NCI-H345 (cell line): ENCODE measurements around the gene GTF2H4.
"Not testable (repeated sequence)": the region's sequence is repeated elsewhere in the genome, so short reads cannot be mapped to it uniquely, and the experiment has no call there.

Source experiments
- DNase-seq: peaks from one replicate; lab custom pipeline; 2025; lab: John Stamatoyannopoulos, UW

Gene GTF2H4

DNA sequence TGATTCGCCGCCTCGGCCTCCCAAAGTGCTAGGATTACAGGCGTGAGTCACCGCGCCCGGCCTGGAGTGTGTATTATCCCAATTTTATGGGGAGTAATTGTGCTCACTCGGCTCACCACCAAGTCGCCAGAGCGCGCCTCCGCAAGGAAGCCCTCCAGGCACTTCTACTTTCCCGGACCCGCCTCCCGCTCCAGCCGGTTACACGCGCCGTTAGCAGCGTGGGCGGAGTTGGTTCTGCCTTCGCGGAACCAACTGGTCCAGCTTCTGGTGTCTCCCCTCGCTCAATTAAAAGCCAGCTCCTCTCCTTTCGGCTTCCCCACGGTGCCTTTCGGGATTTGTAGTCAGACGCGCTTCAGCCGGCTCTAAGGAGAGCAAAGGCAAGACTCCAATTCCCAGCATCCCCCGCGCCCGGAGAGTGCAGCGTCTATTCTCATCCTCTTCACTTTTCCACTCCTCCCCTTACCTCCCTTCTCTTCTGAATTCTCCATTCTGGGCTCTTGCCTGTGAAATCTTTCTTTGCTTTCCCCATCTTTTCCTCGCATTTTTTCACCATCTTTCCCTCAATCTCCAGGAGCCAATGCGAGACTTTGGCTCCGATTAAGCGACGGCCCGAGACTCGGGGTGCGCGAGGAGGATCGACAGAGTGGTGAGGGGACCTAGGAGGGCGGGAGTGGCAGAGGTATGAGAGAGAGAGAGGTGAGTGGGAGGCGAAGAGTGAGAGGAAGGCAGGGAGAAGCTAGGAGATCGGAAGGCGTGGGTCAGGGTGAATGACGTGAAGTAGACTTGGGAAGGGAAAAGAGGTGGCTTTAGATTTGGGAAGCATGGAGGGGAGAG, at the start of gene GTF2H4:
GTF2H4 (plus strand) TSS at position 450 of the 834 bp plus-strand sequence.
- DNase-seq = peak; percentile 99

- DNase-seq = not testable (repeated sequence)
Measured at GRCh38 chr6:30859726-30860125, 48.3 kb upstream of the GTF2H4 start.

DNA sequence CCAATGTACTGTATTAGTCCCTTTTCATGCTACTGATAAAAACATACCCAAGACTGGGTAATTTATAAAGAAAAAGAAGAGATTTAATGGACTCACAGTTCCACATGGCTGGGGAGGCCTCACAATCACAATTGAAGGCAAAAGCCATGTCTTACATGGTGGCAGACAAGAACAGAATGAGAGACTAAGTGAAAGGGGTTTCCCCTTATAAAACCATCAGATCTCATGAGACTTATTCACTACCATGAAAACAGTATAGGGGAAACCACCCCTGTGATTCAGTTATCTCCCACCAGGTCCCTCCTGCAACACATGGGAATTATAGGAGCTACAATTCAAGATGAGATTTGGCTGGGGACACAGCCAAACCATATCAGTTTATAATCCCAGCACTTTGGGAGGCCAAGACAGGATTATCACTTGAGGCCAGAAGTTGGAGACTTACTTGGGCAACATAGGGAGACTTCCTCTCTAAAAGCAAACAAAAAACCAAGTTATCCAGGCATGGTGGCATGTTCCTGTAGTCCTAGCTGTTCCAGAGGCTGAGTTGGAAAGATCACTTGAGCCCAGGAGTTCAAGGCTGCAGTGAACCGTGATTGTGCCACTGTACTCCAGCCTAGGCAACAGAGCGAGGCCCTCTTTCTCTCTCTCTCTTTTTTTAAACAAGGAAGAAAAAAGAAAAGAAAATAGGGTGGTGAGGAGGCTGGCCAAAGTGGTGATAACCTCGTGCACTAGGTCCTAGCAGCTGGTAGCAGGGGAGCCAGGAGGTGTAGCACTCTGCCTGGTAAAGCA, 46.6 kb upstream of the GTF2H4 start:
- no peak for DNase-seq

- no peak for DNase-seq
Measured at GRCh38 chr6:30862156-30862875, 45.7 kb upstream of the GTF2H4 start.

DNA sequence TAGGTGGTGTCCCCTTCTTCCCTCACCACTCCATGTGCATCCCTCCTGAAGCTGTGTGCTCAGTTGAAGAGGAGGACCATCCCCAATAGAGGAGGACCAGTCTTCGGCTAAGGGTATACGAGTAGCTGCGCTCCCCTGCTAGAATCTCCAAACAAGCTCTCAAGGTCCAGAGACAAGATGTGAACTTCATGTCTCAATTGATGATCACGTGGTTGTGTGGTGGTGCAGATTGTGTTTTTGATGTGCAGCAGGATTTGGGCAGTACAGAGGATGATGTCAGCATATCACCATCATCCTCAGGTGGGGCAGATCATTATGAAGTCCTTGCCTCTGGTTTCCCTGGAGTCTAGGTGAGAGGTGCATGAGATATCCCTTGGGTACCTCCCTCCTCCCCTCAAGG, 43.7 kb upstream of the GTF2H4 start:
- DNase-seq = no peak

DNA sequence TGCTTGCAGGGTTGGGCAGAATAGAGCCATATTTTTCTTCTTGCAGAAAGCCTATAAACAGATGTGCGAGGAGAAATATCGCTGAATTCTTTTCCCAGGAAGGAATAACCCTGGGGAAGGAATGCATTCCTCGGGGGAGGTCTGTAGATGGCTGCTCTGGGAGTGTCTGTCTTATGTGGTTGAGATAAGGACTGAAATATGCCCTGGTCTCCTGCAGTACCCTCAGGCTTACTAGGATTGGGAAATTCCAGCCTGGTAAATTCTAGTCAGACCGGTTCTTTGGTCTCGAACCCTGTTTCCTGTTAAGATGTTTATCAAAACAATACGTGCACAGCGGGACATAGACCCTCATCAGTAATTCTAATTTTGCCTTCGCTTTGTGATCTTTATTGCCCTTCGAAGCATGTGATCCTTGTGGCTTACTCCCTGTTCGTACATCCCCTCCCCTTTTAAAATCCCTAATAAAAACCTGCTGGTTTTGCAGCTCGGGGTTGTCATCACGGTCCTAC, 38.7 kb upstream of the GTF2H4 start:
- DNase-seq = not testable (repeated sequence)

- no peak for DNase-seq
Measured at GRCh38 chr6:30870546-30870945, 37.5 kb upstream of the GTF2H4 start.

- DNase-seq = no peak
Measured at GRCh38 chr6:30871592-30872183, 36.3 kb upstream of the GTF2H4 start.

GRCh38 chr6:30873137-30873640, 34.8 kb upstream of the GTF2H4 start:
- DNase-seq = no peak

GRCh38 chr6:30873795-30874194, 34.2 kb upstream of the GTF2H4 start:
- not testable (repeated sequence) for DNase-seq

DNA sequence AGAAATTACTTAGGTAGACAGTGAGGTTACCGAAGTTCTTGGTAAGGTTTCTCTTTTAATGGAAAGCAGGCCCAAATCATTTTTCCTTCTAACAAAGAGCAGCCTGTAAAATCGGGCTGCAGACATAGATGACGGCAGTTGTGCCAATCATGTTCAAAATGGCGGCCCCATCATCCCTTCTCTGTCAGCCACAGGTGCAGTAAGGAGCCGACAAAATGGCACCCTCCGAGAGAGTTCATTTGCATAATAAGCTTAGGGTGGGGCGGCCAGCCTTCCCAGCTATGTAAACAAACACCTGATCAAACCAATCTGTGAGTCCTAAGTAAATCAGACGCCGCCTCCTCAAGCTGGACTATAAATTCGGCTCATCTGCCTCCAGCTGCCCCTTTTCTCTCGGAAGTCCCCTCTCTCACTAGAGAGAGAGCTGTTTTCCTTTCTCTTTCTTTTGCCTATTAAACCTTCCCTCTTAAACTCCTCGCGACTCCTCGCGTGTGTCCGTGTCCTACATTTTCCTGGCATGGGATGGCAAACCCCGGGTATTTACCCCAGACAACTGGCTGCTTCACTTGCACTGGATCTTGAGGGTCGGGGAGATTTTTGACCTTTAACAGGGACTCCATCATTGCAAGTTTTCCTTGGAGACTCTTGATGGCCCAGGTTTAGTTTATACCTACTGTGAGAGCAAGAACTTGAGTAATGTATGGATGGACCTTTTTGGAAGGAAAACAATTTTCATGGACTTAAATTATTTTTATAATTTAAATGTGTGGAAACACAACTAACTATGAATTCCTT, 32.6 kb upstream of the GTF2H4 start:
- DNase-seq = no peak

- no peak for DNase-seq
Measured at GRCh38 chr6:30876039-30876730, 31.8 kb upstream of the GTF2H4 start.

DNA sequence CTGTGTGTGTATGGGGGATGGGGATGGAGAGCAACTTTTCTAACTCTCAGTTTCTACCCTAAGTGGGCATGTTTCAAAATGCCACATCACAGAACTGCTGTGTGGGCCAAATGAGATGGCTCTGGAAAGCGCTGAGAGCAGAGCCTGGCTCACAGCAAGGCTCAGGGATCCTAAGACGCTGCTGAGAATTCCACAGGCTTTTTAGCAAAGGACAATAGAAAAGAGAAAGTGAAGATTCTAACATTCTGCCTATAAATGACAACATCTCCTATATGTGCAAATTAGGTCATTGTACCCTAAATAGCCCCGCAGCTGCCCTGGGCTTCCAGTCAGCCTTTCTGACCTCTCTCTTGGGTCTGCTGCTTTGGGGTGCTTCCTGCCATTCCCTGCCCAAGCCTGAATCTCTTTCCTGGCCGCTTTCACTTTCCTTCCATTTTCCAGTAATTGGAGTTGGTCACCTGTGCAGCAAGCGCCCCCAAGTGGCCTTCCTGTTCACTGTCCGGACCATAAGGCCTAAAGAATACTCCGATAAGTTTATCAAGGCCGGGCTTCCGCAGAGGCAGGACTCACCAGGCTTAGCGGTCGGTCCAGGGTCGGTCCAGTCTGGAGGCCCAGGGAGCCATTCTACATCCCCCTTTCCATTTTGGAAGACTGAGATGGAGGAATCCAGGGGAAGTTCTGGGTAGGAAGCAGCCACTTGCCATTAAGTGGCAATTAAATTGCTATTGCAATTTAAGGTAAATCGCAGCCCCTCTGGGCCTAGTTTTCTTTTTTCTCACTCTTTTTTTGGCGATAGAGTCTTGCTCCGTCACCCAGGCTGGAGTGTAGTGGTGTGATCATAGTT, 30.4 kb upstream of the GTF2H4 start:
- DNase-seq = peak; percentile 88

DNA sequence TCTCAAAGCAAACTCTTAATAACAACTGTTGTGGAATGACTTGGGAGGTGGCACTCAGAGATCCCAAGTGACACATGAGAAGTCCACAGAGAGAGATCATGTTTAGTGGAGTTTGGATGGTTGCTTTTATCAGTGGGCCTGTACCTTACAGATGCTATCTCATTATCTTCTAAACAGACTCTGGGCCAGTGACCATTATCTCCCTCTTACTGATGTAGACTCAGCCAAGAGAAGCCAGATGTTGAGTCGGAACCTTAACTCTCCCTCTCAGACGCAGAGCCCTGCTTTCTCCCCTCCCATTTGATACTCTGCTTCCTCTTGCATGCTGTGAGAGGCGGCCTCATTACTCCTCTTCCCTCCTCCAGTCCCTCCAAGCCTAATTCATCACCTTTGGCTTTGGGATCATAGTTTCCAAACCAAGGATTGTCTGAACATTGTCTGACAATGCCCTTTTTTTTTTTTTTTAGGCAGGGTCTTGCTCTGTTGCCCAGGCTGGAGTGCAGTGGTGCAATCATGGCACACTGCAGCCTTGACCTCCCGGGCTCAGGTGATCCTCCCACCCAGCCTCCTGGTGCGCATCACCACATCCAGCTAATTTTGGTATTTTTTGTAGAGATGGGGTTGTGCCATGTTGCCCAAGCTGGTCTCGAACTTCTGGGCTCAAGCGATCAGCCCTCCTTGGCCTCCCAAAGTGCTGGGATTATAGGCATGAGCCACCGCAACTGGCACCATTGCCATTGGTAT, 28.2 kb upstream of the GTF2H4 start:
- DNase-seq = no peak

DNA sequence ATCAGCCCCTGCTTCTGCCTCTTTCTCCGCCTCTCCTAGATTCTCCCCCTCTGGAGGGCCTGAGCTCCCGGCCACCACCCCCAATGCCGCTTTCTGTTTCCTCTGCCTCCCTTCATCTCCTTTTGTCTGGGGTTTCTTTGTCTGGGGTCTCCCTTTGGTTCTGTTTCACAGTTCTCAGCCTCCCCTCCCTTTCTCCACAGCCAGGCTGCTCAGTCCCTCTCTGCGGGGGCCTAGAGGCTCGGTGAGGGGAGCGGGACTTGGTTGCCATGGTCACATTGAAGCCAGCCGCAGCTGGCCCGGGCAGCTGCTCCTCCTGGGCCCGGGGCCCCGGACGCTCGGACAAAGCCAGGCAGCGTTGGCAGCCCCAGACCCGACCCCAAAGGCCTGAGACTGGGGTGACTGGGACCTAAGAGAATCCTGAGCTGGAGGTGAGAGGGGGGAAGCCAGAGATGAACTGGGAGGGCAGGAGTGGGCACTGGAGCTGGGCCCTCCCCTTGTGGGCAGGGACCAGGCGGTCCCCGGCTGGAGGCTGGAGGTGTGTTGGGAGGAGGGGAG, 27.2 kb upstream of the GTF2H4 start:
- DNase-seq = peak; percentile 10

- DNase-seq = no peak
Measured at GRCh38 chr6:30881392-30882203, 26.4 kb upstream of the GTF2H4 start.

- DNase-seq = no peak
Measured at GRCh38 chr6:30882204-30882758, 25.7 kb upstream of the GTF2H4 start.
